Measurements from ENCODE around the gene MPST. TPM values are rescaled to one million over a fixed set of nuclear protein-coding genes. Genes with fewer than 3 reads are reported as not detected.
"Not testable (repeated sequence)": the region's sequence is repeated elsewhere in the genome, so short reads cannot be mapped to it uniquely, and the experiment has no call there.

MPST gene
- total and polyA plus RNA-seq, 2 donors, result 18.2 to 32.1 TPM

DNA sequence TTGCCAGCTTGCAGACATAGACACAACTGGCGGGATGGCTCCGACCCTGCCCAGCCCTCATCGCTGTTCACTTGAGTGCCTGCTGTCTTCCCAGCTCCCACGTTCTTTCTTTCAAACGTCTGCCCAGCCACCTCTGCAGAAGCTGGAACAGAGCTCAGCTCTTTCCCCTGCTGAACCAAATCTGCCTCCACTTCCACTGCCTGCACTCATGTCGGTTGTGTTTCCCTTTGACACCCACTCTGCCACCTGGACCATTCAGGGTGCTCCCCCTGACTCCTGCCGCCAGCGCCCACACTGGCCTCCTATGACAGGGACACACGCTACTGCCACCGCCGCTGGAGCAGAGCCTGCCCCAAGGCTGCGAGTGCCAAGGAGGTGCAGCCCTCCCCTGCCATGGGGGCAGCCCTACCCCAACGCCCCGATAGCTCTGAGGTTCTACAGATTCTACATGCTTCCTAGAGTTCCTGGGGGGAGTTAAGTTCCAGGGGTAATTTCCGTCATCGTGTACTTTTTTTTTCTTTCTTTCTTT is 38.2 kb upstream of the MPST start:
- no peak for DNase-seq (ENCODE audit: low read depth in 6 of 9, low spot score in 9 of 9)
- peaks cover 0 to 15% of the 10 kb centered on the region in 2 donors for H3K27me3 ChIP-seq (ENCODE audit: control insufficient read depth in 2 of 2, insufficient read depth in 1 of 2, low read length in 1 of 2)

DNA sequence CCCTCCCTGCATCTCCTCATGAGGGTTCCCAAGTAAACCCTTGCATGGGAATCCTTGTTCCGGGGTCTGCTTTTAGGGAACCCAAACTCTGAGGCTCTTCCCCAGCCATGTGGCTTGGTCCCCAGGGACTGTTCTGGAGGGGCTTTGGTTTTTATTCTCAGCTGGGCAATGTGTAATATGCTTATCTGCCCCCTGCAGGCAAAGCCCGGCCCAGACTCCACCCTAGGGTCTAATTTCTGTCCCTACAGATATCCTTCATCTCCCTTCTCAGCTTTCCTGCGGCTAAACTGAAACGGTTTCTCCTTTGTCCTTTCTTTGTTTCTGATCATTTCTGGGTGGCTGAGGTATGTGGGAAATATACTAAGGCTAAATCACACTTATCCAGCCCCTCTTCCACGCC is 37.4 kb upstream of the MPST start:
- no peak overlapping the region for H3K4me3 ChIP-seq (ENCODE audit: low read length in 2 of 2)
- peaks cover 3% of the 10 kb centered on the region in 2 donors for H3K9me3 ChIP-seq (ENCODE audit: control insufficient read depth in 2 of 2, insufficient read depth in 1 of 2, low read length in 1 of 2)
- WGBS, result 59% methylated on average over 5 of the region's 5 CpGs
- DNase-seq (ENCODE audit: low read depth in 6 of 9, low spot score in 9 of 9), result no peak
- no peak overlapping the region for H3K27ac ChIP-seq (ENCODE audit: low read depth in 1 of 2, low read length in 1 of 2)
- H3K27me3 ChIP-seq (ENCODE audit: control insufficient read depth in 2 of 2, insufficient read depth in 1 of 2, low read length in 1 of 2), result peaks cover 0 to 15% of the 10 kb centered on the region in 2 donors
- H3K36me3 ChIP-seq (ENCODE audit: control insufficient read depth in 2 of 2, insufficient read depth in 2 of 2, low read length in 1 of 2), result no peaks in the 10 kb centered on the region
- H3K4me1 ChIP-seq (ENCODE audit: control insufficient read depth in 2 of 2, insufficient read depth in 2 of 2, low read length in 2 of 2), result peaks cover 0 to 11% of the 10 kb centered on the region in 2 donors

More for the DNA sequence above, 38.2 kb upstream of the MPST start:
- Histone ChIP-seq H3K4me3 (ENCODE audit: low read length in 2 of 2) (no peak overlapping the region), H3K36me3 (ENCODE audit: control insufficient read depth in 2 of 2, insufficient read depth in 2 of 2, low read length in 1 of 2) (no peaks in the 10 kb centered on the region), H3K27ac (ENCODE audit: low read depth in 1 of 2, low read length in 1 of 2) (no peak overlapping the region), H3K9me3 (ENCODE audit: control insufficient read depth in 2 of 2, insufficient read depth in 1 of 2, low read length in 1 of 2) (peaks cover 3% of the 10 kb centered on the region in 2 donors), H3K4me1 (ENCODE audit: control insufficient read depth in 2 of 2, insufficient read depth in 2 of 2, low read length in 2 of 2) (peaks cover 0 to 12% of the 10 kb centered on the region in 2 donors)
- 93% methylated on average over 16 of the region's 16 CpGs for WGBS

DNA sequence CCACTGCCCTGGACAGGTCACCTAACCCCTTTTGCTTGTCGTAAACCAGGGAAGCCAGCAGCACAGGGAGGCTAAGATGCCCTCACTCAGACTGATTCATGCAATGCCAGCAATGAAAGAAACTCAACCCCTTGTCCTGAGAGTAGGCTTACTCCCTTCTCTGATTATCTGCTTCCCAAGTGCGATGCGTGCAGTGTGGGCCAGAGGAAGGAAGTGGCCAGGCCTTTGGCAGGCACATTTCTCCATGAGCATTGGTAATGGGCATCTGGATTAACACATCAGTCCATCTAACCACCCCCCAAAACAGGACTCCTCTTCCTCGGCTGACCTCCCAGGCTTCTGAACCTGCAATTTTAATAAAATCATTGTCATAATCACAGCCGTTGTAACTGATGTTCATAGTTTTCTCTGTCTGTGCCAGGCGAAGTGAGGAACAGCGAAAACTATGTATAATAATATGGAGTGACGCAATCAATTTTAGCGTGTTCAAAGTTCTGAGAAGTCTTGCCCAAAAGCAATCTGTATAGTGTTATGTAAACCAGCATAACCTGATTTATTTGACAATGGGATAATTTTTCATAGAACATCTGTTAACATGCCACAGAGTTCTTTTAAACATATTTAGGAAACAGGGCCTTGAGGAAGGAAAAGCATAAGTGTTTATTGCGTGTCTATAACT is 34.2 kb upstream of the MPST start:
- Histone ChIP-seq H3K4me1 (ENCODE audit: control insufficient read depth in 2 of 2, insufficient read depth in 2 of 2, low read length in 2 of 2) (no peaks in the 10 kb centered on the region), H3K9me3 (ENCODE audit: control insufficient read depth in 2 of 2, insufficient read depth in 1 of 2, low read length in 1 of 2) (peaks cover 3% of the 10 kb centered on the region in 2 donors), H3K27me3 (ENCODE audit: control insufficient read depth in 2 of 2, insufficient read depth in 1 of 2, low read length in 1 of 2) (peaks cover 0 to 20% of the 10 kb centered on the region in 2 donors), H3K27ac (ENCODE audit: low read depth in 1 of 2, low read length in 1 of 2) (no peak overlapping the region), H3K36me3 (ENCODE audit: control insufficient read depth in 2 of 2, insufficient read depth in 2 of 2, low read length in 1 of 2) (no peaks in the 10 kb centered on the region), H3K4me3 (ENCODE audit: low read length in 2 of 2) (no peak overlapping the region)
- DNase-seq (ENCODE audit: low read depth in 6 of 9, low spot score in 9 of 9), result no peak
- 90% methylated on average over 10 of the region's 10 CpGs for WGBS

- peak in 2 of 9 donors; percentile 7 to 15 for DNase-seq (ENCODE audit: low read depth in 6 of 9, low spot score in 9 of 9)
- Histone ChIP-seq H3K27me3 (ENCODE audit: control insufficient read depth in 2 of 2, insufficient read depth in 1 of 2, low read length in 1 of 2) (peaks cover 4 to 20% of the 10 kb centered on the region in 2 donors), H3K4me1 (ENCODE audit: control insufficient read depth in 2 of 2, insufficient read depth in 2 of 2, low read length in 2 of 2) (no peaks in the 10 kb centered on the region), H3K9me3 (ENCODE audit: control insufficient read depth in 2 of 2, insufficient read depth in 1 of 2, low read length in 1 of 2) (peaks cover 3% of the 10 kb centered on the region in 2 donors), H3K36me3 (ENCODE audit: control insufficient read depth in 2 of 2, insufficient read depth in 2 of 2, low read length in 1 of 2) (no peaks in the 10 kb centered on the region), H3K4me3 (ENCODE audit: low read length in 2 of 2) (no peak overlapping the region), H3K27ac (ENCODE audit: low read depth in 1 of 2, low read length in 1 of 2) (no peak overlapping the region)
- WGBS, result 66% methylated on average over 8 of the region's 8 CpGs
Measured at GRCh38 chr22:36986242-36986821, 33.2 kb upstream of the MPST start.

GRCh38 chr22:36988075-36988832 is 31.3 kb upstream of the MPST start:
- no peaks in the 10 kb centered on the region for H3K36me3 ChIP-seq (ENCODE audit: control insufficient read depth in 2 of 2, insufficient read depth in 2 of 2, low read length in 1 of 2)
- H3K27ac ChIP-seq (ENCODE audit: low read depth in 1 of 2, low read length in 1 of 2), result no peak overlapping the region
- H3K27me3 ChIP-seq (ENCODE audit: control insufficient read depth in 2 of 2, insufficient read depth in 1 of 2, low read length in 1 of 2), result peaks cover 5 to 14% of the 10 kb centered on the region in 2 donors
- no peaks in the 10 kb centered on the region for H3K4me1 ChIP-seq (ENCODE audit: control insufficient read depth in 2 of 2, insufficient read depth in 2 of 2, low read length in 2 of 2)
- no peak overlapping the region for H3K4me3 ChIP-seq (ENCODE audit: low read length in 2 of 2)
- peaks cover 3% of the 10 kb centered on the region in 2 donors for H3K9me3 ChIP-seq (ENCODE audit: control insufficient read depth in 2 of 2, insufficient read depth in 1 of 2, low read length in 1 of 2)
- 88% methylated on average over 12 of the region's 12 CpGs for WGBS
- DNase-seq (ENCODE audit: low read depth in 6 of 9, low spot score in 9 of 9), result no peak

DNA sequence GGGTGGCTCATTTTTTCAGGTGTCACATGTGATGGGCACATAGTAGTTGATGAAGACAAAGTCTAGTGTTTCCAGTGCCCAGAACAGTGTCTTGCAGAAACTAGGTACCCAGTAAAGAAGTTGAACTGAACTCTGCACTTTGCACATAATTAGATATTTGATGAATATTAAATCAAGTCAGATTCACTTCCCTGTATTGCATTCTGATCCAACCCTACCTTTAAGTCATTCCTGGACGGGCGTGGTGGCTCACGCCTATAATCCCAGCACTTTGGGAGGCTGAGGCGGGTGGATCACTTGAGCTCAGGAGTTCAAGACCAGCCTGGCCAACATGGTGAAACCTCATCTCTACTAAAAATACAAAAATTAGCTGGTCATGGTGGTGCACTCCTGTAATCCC is 30.5 kb upstream of the MPST start:
- not testable (repeated sequence) for DNase-seq (ENCODE audit: low read depth in 6 of 9, low spot score in 9 of 9); H3K36me3 ChIP-seq (ENCODE audit: control insufficient read depth in 2 of 2, insufficient read depth in 2 of 2, low read length in 1 of 2); H3K4me3 ChIP-seq (ENCODE audit: low read length in 2 of 2); H3K27ac ChIP-seq (ENCODE audit: low read depth in 1 of 2, low read length in 1 of 2); H3K4me1 ChIP-seq (ENCODE audit: control insufficient read depth in 2 of 2, insufficient read depth in 2 of 2, low read length in 2 of 2); H3K9me3 ChIP-seq (ENCODE audit: control insufficient read depth in 2 of 2, insufficient read depth in 1 of 2, low read length in 1 of 2)
- 96% methylated on average over 4 of the region's 4 CpGs for WGBS
- H3K27me3 ChIP-seq (ENCODE audit: control insufficient read depth in 2 of 2, insufficient read depth in 1 of 2, low read length in 1 of 2), result peaks cover 5 to 12% of the 10 kb centered on the region in 2 donors

GRCh38 chr22:36990457-36990856 is 29.1 kb upstream of the MPST start:
- WGBS, result 90% methylated on average over 6 of the region's 6 CpGs
- DNase-seq (ENCODE audit: low read depth in 6 of 9, low spot score in 9 of 9), result no peak
- Histone ChIP-seq H3K27ac (ENCODE audit: low read depth in 1 of 2, low read length in 1 of 2) (no peak overlapping the region), H3K27me3 (ENCODE audit: control insufficient read depth in 2 of 2, insufficient read depth in 1 of 2, low read length in 1 of 2) (peaks cover 5 to 12% of the 10 kb centered on the region in 2 donors), H3K4me1 (ENCODE audit: control insufficient read depth in 2 of 2, insufficient read depth in 2 of 2, low read length in 2 of 2) (no peaks in the 10 kb centered on the region), H3K4me3 (ENCODE audit: low read length in 2 of 2) (no peak overlapping the region), H3K9me3 (ENCODE audit: control insufficient read depth in 2 of 2, insufficient read depth in 1 of 2, low read length in 1 of 2) (peaks cover 0 to 3% of the 10 kb centered on the region in 2 donors), H3K36me3 (ENCODE audit: control insufficient read depth in 2 of 2, insufficient read depth in 2 of 2, low read length in 1 of 2) (no peaks in the 10 kb centered on the region)

DNA sequence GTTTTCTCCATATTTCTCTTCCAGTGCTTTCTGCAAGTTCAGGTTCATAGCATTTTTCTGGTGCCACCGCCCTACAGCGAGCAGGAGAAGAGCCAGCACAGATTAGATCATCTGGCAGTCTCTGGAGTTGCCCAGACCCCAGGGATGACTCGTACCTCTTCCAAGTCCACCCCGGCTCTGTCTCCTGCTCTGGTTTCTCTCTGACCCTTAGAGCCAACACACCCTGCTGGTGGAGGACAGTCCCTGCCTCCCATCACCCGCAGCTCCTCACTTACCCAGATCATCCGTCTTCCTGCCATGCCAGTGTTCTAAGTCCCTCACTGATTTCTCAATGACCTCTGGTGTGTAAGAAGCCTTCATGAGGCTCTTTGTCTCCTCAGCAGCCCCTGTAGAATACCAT is 28.3 kb upstream of the MPST start:
- DNase-seq (ENCODE audit: low read depth in 6 of 9, low spot score in 9 of 9), result no peak
- no peaks in the 10 kb centered on the region for H3K36me3 ChIP-seq (ENCODE audit: control insufficient read depth in 2 of 2, insufficient read depth in 2 of 2, low read length in 1 of 2)
- WGBS, result 80% methylated on average over 6 of the region's 6 CpGs

GRCh38 chr22:36997746-36998145 is 21.8 kb upstream of the MPST start:
- H3K4me1 ChIP-seq (ENCODE audit: control insufficient read depth in 2 of 2, insufficient read depth in 2 of 2, low read length in 2 of 2), result no peaks in the 10 kb centered on the region
- no peak overlapping the region for H3K4me3 ChIP-seq (ENCODE audit: low read length in 2 of 2)
- DNase-seq (ENCODE audit: low read depth in 6 of 9, low spot score in 9 of 9), result no peak
- peaks cover 0 to 8% of the 10 kb centered on the region in 2 donors for H3K27me3 ChIP-seq (ENCODE audit: control insufficient read depth in 2 of 2, insufficient read depth in 1 of 2, low read length in 1 of 2)
- 89% methylated on average over 2 of the region's 2 CpGs for WGBS
- H3K36me3 ChIP-seq (ENCODE audit: control insufficient read depth in 2 of 2, insufficient read depth in 2 of 2, low read length in 1 of 2), result no peaks in the 10 kb centered on the region
- no peaks in the 10 kb centered on the region for H3K9me3 ChIP-seq (ENCODE audit: control insufficient read depth in 2 of 2, insufficient read depth in 1 of 2, low read length in 1 of 2)
- H3K27ac ChIP-seq (ENCODE audit: low read depth in 1 of 2, low read length in 1 of 2), result no peak overlapping the region

More for the DNA sequence above, 28.3 kb upstream of the MPST start:
- Histone ChIP-seq H3K27me3 (ENCODE audit: control insufficient read depth in 2 of 2, insufficient read depth in 1 of 2, low read length in 1 of 2) (peaks cover 5 to 12% of the 10 kb centered on the region in 2 donors), H3K4me1 (ENCODE audit: control insufficient read depth in 2 of 2, insufficient read depth in 2 of 2, low read length in 2 of 2) (no peaks in the 10 kb centered on the region), H3K27ac (ENCODE audit: low read depth in 1 of 2, low read length in 1 of 2) (no peak overlapping the region), H3K4me3 (ENCODE audit: low read length in 2 of 2) (no peak overlapping the region), H3K9me3 (ENCODE audit: control insufficient read depth in 2 of 2, insufficient read depth in 1 of 2, low read length in 1 of 2) (no peaks in the 10 kb centered on the region)

All from thymus (tissue), 11 donors.